ENCODE data around the gene NUP54.

GRCh38 chr4:76066546-76066945, 81.7 kb downstream of the NUP54 start:
- TF ChIP-seq CTCF (conservative IDR thresholded peaks at IDR 0.05; ENCODE audit: low read depth, low read length) (no peak), EZH2phosphoT487 (IDR thresholded peaks at IDR 0.05; ENCODE audit: borderline replicate concordance, low read length) (no peak), EZH2 (IDR thresholded peaks at IDR 0.05; ENCODE audit: low read length, unreplicated experiment) (no peak)
